OCI-LY1 (cell line): ENCODE measurements around the gene ARMC3.

Experiments used
- H2AFZ ChIP-seq: fragments of 200-600 bp; sonication (generic), shearing (Covaris generic); 2 replicates; pipeline ENCODE4 v1.6.0; 2014; ENCODE audit warnings: antibody characterized with exemption, mild to moderate bottlenecking, low read length
- H3F3A ChIP-seq: fragments of 200-600 bp; sonication (generic), shearing (Covaris generic); 2 replicates; pipeline ENCODE4 v1.6.0; 2014; ENCODE audit warnings: mild to moderate bottlenecking, antibody characterized with exemption, low read length, moderate library complexity; ENCODE audit not compliant: insufficient read depth
- H3K27ac ChIP-seq: fragments of 200-600 bp; sonication (generic); 2 replicates; pipeline ENCODE4 v1.5.1; 2014; ENCODE audit warnings: low read length, mixed run types, mild to moderate bottlenecking, low read depth; ENCODE audit not compliant: poor library complexity, severe bottlenecking
- H3K27me3 ChIP-seq: fragments of 200-600 bp; sonication (generic); 2 replicates; pipeline ENCODE4 v1.6.0; 2014; ENCODE audit warnings: antibody characterized with exemption, mild to moderate bottlenecking, low read length, moderate library complexity; ENCODE audit not compliant: insufficient read depth
- H3K36me3 ChIP-seq: fragments of 200-600 bp; sonication (generic); 2 replicates; pipeline ENCODE4 v1.6.1; 2014; ENCODE audit warnings: mild to moderate bottlenecking, antibody characterized with exemption, low read length, moderate library complexity, mixed read lengths; ENCODE audit not compliant: insufficient read depth
- H3K4me1 ChIP-seq: fragments of 200-600 bp; sonication (generic); 2 replicates; pipeline ENCODE4 v1.5.1; 2014; ENCODE audit warnings: mild to moderate bottlenecking, low read length, moderate library complexity; ENCODE audit not compliant: insufficient read depth, severe bottlenecking
- H3K4me2 ChIP-seq: fragments of 200-600 bp; sonication (generic), shearing (Covaris generic); 2 replicates; pipeline ENCODE4 v1.6.1; 2014; ENCODE audit warnings: low read length
- H3K4me3 ChIP-seq: fragments of 200-600 bp; sonication (generic); 2 replicates; pipeline ENCODE4 v1.5.1; 2014; ENCODE audit warnings: low read length, low read depth, mild to moderate bottlenecking, mixed read lengths; ENCODE audit not compliant: poor library complexity, severe bottlenecking
- H3K79me2 ChIP-seq: fragments of 200-600 bp; shearing (Covaris generic); 2 replicates; pipeline ENCODE4 v1.6.1; 2016; ENCODE audit warnings: mixed run types, low read length, mixed read lengths; ENCODE audit not compliant: insufficient read depth
- H3K9ac ChIP-seq: fragments of 200-600 bp; sonication (generic), shearing (Covaris generic); 2 replicates; pipeline ENCODE4 v1.6.1; 2014; ENCODE audit warnings: mild to moderate bottlenecking, low read length, mixed read lengths
- H3K9me2 ChIP-seq: fragments of 200-600 bp; sonication (generic), shearing (Covaris generic); 2 replicates; pipeline ENCODE4 v1.6.1; 2014; ENCODE audit warnings: low read depth, mild to moderate bottlenecking, low read length, mixed read lengths
- H3K9me3 ChIP-seq: fragments of 200-600 bp; shearing (Covaris generic); 2 replicates; pipeline ENCODE4 v1.6.1; 2014; ENCODE audit warnings: low read length, mixed read lengths
- H4K20me1 ChIP-seq: fragments of 200-600 bp; sonication (generic), shearing (Covaris generic); 2 replicates; pipeline ENCODE4 v1.6.0; 2016; ENCODE audit warnings: mild to moderate bottlenecking, low read length; ENCODE audit not compliant: insufficient read depth
- CTCF ChIP-seq: fragments of 200-600 bp; sonication (generic), shearing (Covaris generic); IDR thresholded peaks from 2 replicates; pipeline ENCODE4 v1.5.1; 2017; ENCODE audit warnings: mild to moderate bottlenecking, antibody characterized with exemption, low read length, moderate library complexity, mixed read lengths
- EZH2 ChIP-seq: fragments of 200-600 bp; sonication (generic), shearing (Covaris generic); IDR thresholded peaks from 2 replicates; pipeline ENCODE4 v1.8.0; 2017; ENCODE audit warnings: borderline replicate concordance, mixed run types, mild to moderate bottlenecking, antibody characterized with exemption, low read length, moderate library complexity, mixed read lengths

Gene ARMC3

GRCh38 chr10:22986771-22987542, 59.1 kb downstream of the ARMC3 start:
- TF ChIP-seq EZH2 (no peak), CTCF (peak; percentile 38; the same call in 1 of the 2 replicates)

DNA sequence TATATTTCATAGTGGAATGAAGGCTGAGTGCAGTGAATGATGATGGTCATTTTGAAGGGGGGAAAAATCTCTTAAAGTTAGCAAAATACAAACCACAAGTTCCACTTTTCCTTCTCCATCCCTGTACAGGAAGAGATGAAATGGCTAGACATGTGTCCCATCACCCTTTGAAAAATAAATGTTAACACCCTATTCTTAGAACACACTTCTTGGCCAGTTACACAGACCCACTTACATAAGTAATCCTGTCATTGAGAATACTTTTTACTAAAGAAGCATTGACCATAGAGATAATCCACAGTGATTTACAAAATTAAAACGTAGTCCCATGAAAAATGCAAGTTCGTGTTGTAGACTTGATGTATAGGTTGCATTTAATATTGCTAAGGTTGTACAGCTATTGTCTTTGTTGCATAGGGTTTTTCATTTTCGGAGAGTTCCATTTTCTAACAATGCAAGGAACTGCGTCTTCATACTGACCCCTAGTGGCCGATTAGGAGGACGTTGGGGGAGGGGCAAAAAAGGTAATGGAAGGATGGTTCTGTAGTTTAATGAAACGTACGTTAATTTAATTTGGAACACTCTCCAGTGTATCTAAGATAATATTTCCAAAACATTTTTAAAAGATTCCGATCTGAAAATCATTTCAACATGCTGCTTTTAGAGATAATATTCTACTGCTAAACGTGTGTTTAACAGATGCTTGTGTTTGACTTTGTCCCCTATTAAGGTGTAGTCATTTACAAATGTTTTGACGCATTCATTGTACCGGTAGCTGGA, 60.9 kb downstream of the ARMC3 start:
- Histone ChIP-seq H3F3A (no peaks in the 10 kb centered on the region), H3K27ac (no peak overlapping the region), H4K20me1 (no peaks in the 10 kb centered on the region), H3K9me3 (no peaks in the 10 kb centered on the region), H3K4me2 (no peak overlapping the region), H3K27me3 (no peaks in the 10 kb centered on the region), H3K79me2 (no peaks in the 10 kb centered on the region), H2AFZ (no peak overlapping the region), H3K9ac (no peak overlapping the region), H3K36me3 (no peaks in the 10 kb centered on the region), H3K4me3 (no peak overlapping the region), H3K9me2 (no peaks in the 10 kb centered on the region), H3K4me1 (no peaks in the 10 kb centered on the region)
- TF ChIP-seq CTCF, result peak; percentile 95
- no peak for TF ChIP-seq EZH2

More at GRCh38 chr10:22986771-22987542, 59.1 kb downstream of the ARMC3 start:
- Histone ChIP-seq H3K27ac (no peak overlapping the region), H3K27me3 (no peaks in the 10 kb centered on the region), H3K4me2 (no peak overlapping the region), H3F3A (no peaks in the 10 kb centered on the region), H3K79me2 (no peaks in the 10 kb centered on the region), H2AFZ (no peak overlapping the region), H3K9ac (no peak overlapping the region), H4K20me1 (no peaks in the 10 kb centered on the region), H3K4me1 (no peaks in the 10 kb centered on the region), H3K4me3 (no peak overlapping the region), H3K9me3 (no peaks in the 10 kb centered on the region), H3K9me2 (no peaks in the 10 kb centered on the region), H3K36me3 (no peaks in the 10 kb centered on the region)

DNA sequence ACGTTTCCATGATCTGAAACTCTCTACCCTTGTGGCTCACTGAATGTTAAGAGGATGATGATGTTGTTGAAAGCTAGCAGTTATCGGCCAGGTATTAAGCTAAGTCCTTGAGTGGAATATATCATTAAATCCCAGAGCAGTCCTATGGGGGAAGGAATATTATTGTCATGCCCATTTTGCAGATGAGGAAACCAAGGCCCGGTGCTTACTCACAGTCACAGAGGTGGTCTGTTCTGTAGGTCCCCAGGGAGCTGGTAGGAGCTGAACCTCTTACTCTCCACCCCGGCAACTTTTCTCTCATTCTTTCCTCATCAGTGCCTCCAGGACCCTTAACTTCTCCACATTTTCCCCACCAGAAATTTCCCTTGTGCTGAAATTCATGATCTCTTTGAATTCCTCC, 62.6 kb downstream of the ARMC3 start:
- Histone ChIP-seq H3K27ac (no peak overlapping the region), H3K4me2 (no peak overlapping the region), H3K27me3 (no peaks in the 10 kb centered on the region), H3K79me2 (no peaks in the 10 kb centered on the region), H3K9me3 (no peaks in the 10 kb centered on the region), H3K9me2 (no peaks in the 10 kb centered on the region), H3K4me3 (no peak overlapping the region), H3K4me1 (no peaks in the 10 kb centered on the region), H4K20me1 (no peaks in the 10 kb centered on the region), H3K9ac (no peak overlapping the region), H3F3A (no peaks in the 10 kb centered on the region), H2AFZ (no peak overlapping the region), H3K36me3 (no peaks in the 10 kb centered on the region)
- TF ChIP-seq CTCF (no peak), EZH2 (no peak)
